HG03575 (cell line): ENCODE results near the gene NCK2.

Source experiments
- ATAC-seq: cut with Tn5 transposase; IDR thresholded peaks from one replicate; pipeline ENCODE4 v1.9.1; 2021; ENCODE audit not compliant: unreplicated experiment, insufficient number of reproducible peaks, low FRiP score; ENCODE audit errors: extremely low read depth

NCK2 gene

GRCh38 chr2:105856581-105856980 lies 111.9 kb downstream of the NCK2 start:
- ATAC-seq: no peak

DNA sequence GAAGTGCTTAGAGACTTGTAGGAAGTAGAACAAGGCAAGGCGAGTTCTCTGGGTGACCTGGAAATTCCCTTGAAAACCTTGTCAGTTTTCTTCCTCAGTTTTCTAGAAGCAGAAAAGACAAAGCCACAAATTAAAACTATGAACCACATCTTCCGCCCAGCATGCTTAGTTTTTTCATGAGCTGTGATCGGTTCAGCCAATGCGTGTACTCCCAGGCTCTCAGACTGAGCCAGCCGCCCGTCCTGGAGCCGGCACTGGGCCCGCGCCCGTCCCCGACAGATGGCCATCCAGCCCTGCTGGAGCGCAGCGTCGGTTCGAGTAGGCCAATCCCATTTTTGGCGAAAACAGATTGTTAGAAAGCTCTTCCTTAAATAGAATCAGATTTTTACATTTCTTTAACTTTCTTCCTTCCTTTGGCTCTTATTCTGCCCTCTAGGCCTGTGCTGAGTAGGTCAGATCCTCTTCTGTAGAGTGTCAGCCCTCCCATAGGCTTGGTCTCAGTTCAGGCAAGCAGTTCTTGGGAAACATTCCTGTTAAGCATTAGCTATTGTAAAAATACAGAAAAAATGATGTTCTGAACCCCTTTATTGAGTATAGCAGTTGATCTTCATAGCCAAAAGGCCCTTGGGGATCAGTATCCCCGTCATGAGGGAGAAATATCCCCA lies 112.5 kb downstream of the NCK2 start:
- ATAC-seq: no peak

GRCh38 chr2:105858868-105859693 lies 114.4 kb downstream of the NCK2 start:
- ATAC-seq: no peak

- ATAC-seq: no peak
Observed at GRCh38 chr2:105859694-105859951, 114.9 kb downstream of the NCK2 start.

DNA sequence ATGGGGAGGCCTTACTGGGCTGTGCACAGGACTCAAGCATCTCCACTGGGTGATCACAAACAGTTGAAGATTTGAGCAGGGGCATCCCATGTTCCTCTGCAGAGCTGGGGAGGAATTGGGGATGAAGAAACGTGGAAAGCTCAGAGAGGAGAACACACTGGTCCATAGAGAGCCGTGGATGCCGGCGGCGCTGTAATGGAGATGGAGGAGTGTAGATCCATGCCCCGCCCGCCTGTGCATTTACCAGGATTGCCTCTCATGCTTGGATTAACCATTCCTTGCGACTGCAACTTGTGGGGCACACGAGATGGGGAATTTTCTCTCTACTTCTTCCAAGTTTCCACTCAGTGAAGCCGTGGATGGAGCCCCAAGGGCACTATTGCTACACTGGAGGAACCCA lies 115.9 kb downstream of the NCK2 start:
- ATAC-seq: no peak

DNA sequence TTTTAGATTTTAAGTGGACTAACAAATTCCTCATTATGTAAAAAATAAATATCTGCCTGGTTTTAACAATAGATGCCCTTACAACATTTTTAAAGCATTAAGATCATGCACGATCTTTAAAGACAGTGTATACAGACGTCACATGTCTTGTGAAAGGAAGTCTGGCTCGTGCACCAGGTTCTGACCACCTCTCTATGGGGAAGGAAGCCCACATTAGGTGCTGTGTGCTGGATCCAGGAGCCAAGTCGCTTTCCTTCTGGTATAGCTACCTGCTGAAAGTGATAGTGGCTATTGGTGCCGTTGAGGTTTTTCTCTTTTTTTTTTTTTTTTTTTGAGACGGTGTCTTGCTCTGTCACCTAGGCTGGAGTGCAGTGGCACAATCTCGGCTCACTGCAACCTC lies 116.5 kb downstream of the NCK2 start:
- no peak for ATAC-seq

GRCh38 chr2:105862843-105863242 lies 118.1 kb downstream of the NCK2 start:
- ATAC-seq: no peak

GRCh38 chr2:105864262-105864661 lies 119.5 kb downstream of the NCK2 start:
- no peak for ATAC-seq

GRCh38 chr2:105865222-105865913 lies 120.7 kb downstream of the NCK2 start:
- no peak for ATAC-seq

DNA sequence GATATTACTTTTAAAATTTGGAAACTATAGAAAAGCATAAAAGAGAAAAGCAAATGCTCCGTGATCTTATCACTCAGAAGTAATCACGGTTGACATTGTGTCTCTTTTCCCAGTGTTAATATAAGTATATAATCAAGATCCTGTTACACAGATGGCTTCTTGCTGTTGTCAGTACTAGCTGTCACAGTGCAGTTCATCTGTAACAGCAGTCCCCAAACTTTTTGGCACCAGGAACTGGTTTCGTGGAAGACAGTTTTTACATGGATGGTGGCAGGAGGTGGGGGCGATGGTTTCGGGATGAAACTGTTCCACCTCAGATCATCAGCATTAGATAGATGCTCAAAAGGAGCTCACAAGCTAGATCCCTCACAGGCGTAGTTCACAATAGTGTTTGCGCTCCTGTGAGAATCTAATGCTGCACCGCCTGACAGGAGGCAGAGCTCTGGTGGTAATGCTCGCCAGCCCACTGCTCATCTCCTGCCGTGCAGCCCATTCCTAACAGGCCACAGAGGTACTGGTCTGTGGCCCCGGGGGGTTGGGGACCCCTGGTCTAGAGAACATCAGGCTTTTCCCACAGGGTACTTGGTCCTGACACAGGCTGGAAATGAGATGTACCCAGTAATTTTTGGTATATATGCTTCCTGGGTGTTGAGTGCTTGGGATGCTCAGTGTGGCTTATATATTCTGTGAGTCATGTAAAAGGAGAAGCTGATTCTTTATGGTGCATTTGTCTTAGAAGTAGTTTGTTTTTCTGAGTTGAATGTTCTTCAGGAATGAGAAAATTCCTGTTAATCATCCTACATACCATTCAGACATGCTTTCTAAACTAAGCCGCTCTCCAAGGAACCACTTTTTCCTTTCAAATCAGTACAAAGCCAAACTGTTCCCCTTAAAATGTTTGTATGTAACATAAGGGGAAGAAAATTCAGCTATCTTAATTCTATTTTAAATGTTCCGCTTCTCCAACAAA lies 121.8 kb downstream of the NCK2 start:
- ATAC-seq: no peak

- no peak for ATAC-seq
Observed at GRCh38 chr2:105867587-105867986, 122.9 kb downstream of the NCK2 start.

GRCh38 chr2:105868060-105868459 lies 123.3 kb downstream of the NCK2 start:
- no peak for ATAC-seq

GRCh38 chr2:105869341-105869740 lies 124.6 kb downstream of the NCK2 start:
- no peak for ATAC-seq

DNA sequence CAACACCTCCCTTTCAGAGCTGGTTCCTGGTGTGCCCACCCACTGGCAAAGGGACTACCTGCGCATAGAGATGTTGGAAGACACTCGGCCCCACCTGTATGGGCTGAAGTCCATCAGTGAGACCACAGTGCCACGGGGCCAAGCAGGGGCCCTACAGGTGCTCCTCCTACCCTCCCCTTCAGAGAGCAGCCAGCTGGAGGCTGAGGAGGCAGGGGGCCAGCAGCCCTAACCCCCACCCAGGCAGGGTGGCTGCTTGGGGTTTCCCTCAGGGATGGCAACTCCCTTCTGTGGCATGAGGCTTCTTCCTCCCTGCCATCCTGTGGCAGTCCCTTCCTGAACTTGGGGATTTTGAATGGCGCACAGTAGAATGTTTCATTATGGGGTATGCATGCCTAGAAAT lies 125.3 kb downstream of the NCK2 start:
- no peak for ATAC-seq

- ATAC-seq: no peak
Observed at GRCh38 chr2:105870858-105871257, 126.1 kb downstream of the NCK2 start.

- no peak for ATAC-seq
Observed at GRCh38 chr2:105872142-105872728, 127.5 kb downstream of the NCK2 start.

DNA sequence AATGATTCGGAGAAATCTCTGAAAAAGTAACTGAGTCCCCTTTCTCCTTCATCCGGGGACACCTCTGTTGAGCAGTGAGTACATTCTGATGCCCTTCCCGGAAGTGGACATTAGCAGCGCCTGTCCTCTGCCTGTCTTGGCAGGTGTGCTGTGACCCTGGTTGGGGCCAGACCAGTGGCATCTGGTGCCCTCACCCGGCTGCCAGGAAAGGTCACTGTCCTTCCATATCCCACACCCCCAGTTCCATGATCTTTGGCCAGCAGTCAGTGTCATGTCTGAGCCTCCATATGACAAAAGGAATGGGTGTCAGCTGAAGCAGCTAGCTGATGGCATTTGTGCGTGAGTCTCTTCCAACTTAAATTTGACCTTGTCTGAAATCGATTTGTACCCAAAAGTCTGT lies 128.1 kb downstream of the NCK2 start:
- ATAC-seq: no peak

- no peak for ATAC-seq
Observed at GRCh38 chr2:105873281-105873680, 128.6 kb downstream of the NCK2 start.

- peak; percentile 82 for ATAC-seq
Observed at GRCh38 chr2:105873721-105874120, 129.0 kb downstream of the NCK2 start.
